Breast epithelium (tissue), 4 donors: ENCODE data around the gene OR52R1. TPM values are rescaled to one million over a fixed set of nuclear protein-coding genes. Genes with fewer than 3 reads are reported as not detected.

Experiments
- DNase-seq, 2 donors: peaks; one replicate each; pipeline ENCODE4 v3.0.0-alpha.2; 2019; ENCODE audit warnings: low spot score in 2 of 2
- H3K27ac ChIP-seq, 2 donors: fragments of 200-600 bp; sonication (generic) in 1 of 2; one replicate each; pipeline ENCODE4 v1.5.1; 2016 to 2019; ENCODE audit warnings: mild to moderate bottlenecking in 1 of 2
- H3K27me3 ChIP-seq, 2 donors: fragments of 200-600 bp; sonication (generic) in 1 of 2; one replicate each; pipeline versions ENCODE4 v1.5.1 to v1.6.0; 2017 to 2019; ENCODE audit warnings: control low read depth in 1 of 2, mild to moderate bottlenecking in 1 of 2
- H3K36me3 ChIP-seq: fragments of 200-600 bp; one replicate; pipeline ENCODE4 v1.5.1; 2019
- H3K4me1 ChIP-seq, 2 donors: fragments of 200-600 bp; sonication (generic); one replicate each; pipeline ENCODE4 v1.5.1; 2016 to 2019; ENCODE audit warnings: control low read depth in 1 of 2
- H3K4me3 ChIP-seq, 3 donors: fragments of 200-600 bp; sonication (generic); 1 replicate in 2 of 3; 2 replicates in 1 of 3; pipeline ENCODE4 v1.5.1; 2016 to 2019; ENCODE audit warnings: mild to moderate bottlenecking in 3 of 3, moderate library complexity in 2 of 3
- H3K9me3 ChIP-seq, 2 donors: fragments of 200-600 bp; sonication (generic) in 1 of 2; one replicate each; pipeline ENCODE4 v1.5.1; 2016 to 2019; ENCODE audit warnings: control low read depth in 1 of 2
- POLR2A ChIP-seq: fragments of 450-650 bp; IDR thresholded peaks from one replicate; pipeline ENCODE4 v1.6.1; 2016; ENCODE audit warnings: antibody characterized with exemption, mild to moderate bottlenecking, moderate library complexity
- POLR2AphosphoS5 ChIP-seq, 3 donors: sonication (generic); formaldehyde crosslinking; IDR thresholded peaks; one replicate each; pipeline ENCODE4 v1.6.1; 2017; ENCODE audit warnings: antibody characterized with exemption in 3 of 3
- intact Hi-C: fragments of 100-400 bp; cut with DNase I; formaldehyde crosslinking; loops from one replicate; pipeline ENCODE4 v1.15.1; 2023; ENCODE audit warnings: low total_unique reads
- total RNA-seq, 3 donors: library from RNA; depleted of rRNA; stranded (reverse); fragments of >200 nt; gene quantifications; one replicate each; pipeline ENCODE4 v1.1.0, GENCODE V29; 2016
- TF ChIP-seq, protein P1 (sequence below), 3 donors: fragments of 450-650 bp; IDR thresholded peaks; one replicate each; pipeline ENCODE4 v1.5.1; 2016 to 2017; ENCODE audit warnings: antibody characterized with exemption in 3 of 3, mild to moderate bottlenecking in 3 of 3, moderate library complexity in 3 of 3

OR52R1 gene
- total RNA-seq, result not detected

DNA sequence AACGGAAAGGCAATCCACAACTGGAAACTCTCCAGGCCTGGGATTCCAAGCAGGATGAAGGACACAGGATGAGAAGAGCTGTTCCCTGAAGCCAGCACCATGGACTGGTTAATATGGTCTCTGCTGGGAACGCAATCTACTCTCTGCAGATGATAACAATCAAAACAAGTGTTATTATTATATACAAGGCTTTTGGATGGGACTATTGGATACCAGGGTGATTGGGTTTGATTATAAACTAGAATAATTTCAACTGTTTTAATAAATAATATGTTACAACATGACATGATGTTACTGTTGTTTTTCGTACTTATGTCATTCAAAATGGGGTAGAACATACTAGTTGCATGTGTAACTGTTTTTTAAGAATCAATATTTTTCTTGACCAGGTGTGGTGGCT is at the start of gene OR52R1:
OR52R1 (minus strand) TSS at position 101 of the 400 bp plus-strand sequence; CDS start at position 101, 0 bp downstream.
- Histone ChIP-seq H3K36me3 (no peaks in the 10 kb centered on the region), H3K27ac (no peak within 1 kb of the TSS), H3K4me1 (no peaks in the 10 kb centered on the region), H3K4me3 (no peak within 1 kb of the TSS), H3K27me3 (no peaks in the 10 kb centered on the region), H3K9me3 (no peaks in the 10 kb centered on the region)
- intact Hi-C loops, result no loop called here
- no peak for TF ChIP-seq POLR2AphosphoS5 (IDR thresholded peaks at IDR 0.05)
- TF ChIP-seq POLR2A, result no peak
- DNase-seq, result no peak

DNA sequence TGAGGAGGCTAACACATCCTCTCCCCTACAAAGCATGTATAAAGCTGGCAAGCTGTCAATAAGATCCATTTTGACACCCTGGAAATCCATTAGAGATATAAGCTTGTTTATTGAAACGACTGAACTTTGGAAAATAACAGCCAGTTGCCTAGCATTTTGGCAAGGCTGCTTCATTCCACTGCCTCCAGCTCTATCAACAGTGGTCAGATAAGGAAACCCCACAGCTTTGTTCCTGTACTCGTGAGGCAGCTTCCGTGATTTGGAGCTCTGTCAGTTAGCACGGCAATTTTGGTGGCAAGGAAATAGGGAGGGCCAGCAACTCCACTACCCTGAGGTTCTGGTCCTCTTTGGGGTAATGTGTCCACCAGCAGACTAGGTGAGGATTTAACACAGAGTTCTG is 46.9 kb upstream of the OR52R1 start:
- no peak overlapping the region for H3K27ac ChIP-seq
- DNase-seq, result no peak
- H3K4me1 ChIP-seq, result no peaks in the 10 kb centered on the region
- intact Hi-C loops, result no loop called here
- H3K4me3 ChIP-seq, result no peak overlapping the region
- H3K9me3 ChIP-seq, result no peaks in the 10 kb centered on the region
- TF ChIP-seq, protein P1, sequence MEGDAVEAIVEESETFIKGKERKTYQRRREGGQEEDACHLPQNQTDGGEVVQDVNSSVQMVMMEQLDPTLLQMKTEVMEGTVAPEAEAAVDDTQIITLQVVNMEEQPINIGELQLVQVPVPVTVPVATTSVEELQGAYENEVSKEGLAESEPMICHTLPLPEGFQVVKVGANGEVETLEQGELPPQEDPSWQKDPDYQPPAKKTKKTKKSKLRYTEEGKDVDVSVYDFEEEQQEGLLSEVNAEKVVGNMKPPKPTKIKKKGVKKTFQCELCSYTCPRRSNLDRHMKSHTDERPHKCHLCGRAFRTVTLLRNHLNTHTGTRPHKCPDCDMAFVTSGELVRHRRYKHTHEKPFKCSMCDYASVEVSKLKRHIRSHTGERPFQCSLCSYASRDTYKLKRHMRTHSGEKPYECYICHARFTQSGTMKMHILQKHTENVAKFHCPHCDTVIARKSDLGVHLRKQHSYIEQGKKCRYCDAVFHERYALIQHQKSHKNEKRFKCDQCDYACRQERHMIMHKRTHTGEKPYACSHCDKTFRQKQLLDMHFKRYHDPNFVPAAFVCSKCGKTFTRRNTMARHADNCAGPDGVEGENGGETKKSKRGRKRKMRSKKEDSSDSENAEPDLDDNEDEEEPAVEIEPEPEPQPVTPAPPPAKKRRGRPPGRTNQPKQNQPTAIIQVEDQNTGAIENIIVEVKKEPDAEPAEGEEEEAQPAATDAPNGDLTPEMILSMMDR (IDR thresholded peaks at IDR 0.05), result no peak
- no peak for TF ChIP-seq POLR2A
- TF ChIP-seq POLR2AphosphoS5 (IDR thresholded peaks at IDR 0.05), result no peak
- peaks cover 0 to 3% of the 10 kb centered on the region in 2 donors for H3K27me3 ChIP-seq
- no peaks in the 10 kb centered on the region for H3K36me3 ChIP-seq

DNA sequence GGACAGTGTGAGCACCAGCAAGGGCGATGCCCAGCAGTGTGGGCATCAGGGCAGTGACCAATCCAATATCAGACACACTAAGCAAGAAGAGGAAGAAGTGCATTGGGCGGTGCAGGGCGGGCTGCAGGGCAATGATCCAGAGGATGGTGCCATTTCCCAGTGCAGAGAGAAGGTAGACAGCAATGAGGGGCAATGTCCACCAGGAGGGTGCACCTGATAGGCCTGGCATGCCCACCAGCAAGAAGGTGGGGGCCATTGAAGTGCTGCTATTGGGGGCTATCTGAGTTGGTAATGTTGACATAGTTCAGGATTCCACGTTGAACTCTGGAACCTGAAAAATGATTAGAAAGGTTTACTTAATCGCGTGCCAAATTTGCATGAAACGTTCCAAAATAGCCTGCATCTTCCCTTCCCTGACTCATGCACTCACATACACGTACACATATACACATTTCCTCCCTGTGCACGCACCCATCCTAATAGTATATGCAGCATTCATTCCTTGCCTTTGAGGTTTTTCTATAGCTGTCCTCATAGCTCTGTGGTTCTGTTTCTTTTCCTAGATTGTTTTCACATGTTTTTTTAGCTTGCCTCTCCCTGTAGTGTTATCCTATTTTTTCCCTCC is 44.8 kb upstream of the OR52R1 start, which contains the start of gene OR51S1:
OR51S1 (minus strand) TSS at position 301 of the 625 bp plus-strand sequence; CDS start at position 301, 0 bp downstream.
- no peaks in the 10 kb centered on the region for H3K4me1 ChIP-seq
- no peak within 1 kb of the TSS for H3K4me3 ChIP-seq
- no peak within 1 kb of the TSS for H3K27ac ChIP-seq
- TF ChIP-seq POLR2A (no peak), POLR2AphosphoS5 (IDR thresholded peaks at IDR 0.05) (no peak)
- TF ChIP-seq, protein P1 (IDR thresholded peaks at IDR 0.05), result no peak
- DNase-seq, result no peak
- intact Hi-C loops, result no loop called here
- peaks cover 0 to 3% of the 10 kb centered on the region in 2 donors for H3K27me3 ChIP-seq
- H3K9me3 ChIP-seq, result no peaks in the 10 kb centered on the region
- no peaks in the 10 kb centered on the region for H3K36me3 ChIP-seq

DNA sequence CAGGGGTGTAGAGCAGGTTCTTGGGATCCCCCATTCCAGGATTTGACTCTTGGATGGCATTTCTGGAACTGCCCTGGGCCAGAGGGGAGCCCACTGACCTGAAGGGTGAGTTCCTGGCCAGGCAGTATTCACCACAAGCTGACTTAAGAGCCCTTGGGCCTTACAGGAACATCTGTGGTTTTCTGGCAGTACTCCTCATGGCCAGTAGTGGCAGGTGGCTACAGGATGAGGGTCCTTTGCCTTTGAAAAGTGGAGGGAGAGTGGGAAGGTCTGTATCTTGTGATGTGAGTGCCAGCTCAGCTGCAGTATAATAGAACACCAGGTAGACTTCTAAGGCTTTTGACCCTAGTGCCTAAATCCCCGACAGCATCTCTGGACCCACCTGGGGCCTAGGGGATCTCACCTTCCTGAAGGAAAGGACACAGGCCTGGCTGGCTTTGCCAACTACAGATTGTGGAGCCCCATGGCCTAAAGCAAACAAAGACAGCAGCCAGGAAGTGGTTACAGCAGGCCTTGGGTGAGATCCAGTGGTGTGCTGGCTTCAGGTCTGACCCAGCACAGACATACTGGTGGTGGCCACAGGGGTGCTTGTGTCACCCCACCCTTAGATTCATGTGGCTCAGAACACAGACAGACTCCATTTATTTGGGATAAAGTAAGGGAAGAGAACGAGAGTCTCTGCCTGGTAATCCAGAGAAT is 35.8 kb upstream of the OR52R1 start:
- H3K4me1 ChIP-seq, result no peaks in the 10 kb centered on the region
- H3K27me3 ChIP-seq, result no peaks in the 10 kb centered on the region
- intact Hi-C loops, result no loop called here
- no peaks in the 10 kb centered on the region for H3K9me3 ChIP-seq
- DNase-seq, result no peak
- H3K27ac ChIP-seq, result no peak overlapping the region
- no peak overlapping the region for H3K4me3 ChIP-seq
- TF ChIP-seq POLR2A, result no peak
- H3K36me3 ChIP-seq, result no peaks in the 10 kb centered on the region

DNA sequence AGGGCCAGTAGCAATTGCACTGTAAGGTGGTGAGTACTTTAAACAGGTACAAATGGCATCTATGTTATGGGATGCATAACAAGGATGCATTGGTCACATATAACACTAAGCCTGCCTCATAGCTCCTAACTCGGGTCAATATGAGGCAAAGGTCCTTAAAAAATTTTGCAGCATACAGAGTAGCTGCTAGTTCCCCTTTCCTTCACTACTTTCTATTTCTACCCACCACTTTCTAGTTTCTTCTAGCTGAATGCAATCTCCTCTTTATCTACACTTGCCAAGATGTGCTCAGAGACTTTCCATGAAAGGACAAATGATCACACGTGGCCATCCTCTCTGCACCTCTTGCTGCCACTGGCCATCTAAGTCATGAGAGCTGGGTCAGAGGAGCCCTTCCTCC is 26.7 kb upstream of the OR52R1 start:
- H3K27me3 ChIP-seq, result no peaks in the 10 kb centered on the region
- no peak for TF ChIP-seq POLR2AphosphoS5 (IDR thresholded peaks at IDR 0.05)
- TF ChIP-seq, protein P1 (IDR thresholded peaks at IDR 0.05), result no peak
- TF ChIP-seq POLR2A, result no peak
- no peaks in the 10 kb centered on the region for H3K36me3 ChIP-seq
- H3K4me1 ChIP-seq, result no peaks in the 10 kb centered on the region
- H3K27ac ChIP-seq, result no peak overlapping the region
- intact Hi-C loops, result no loop called here
- no peaks in the 10 kb centered on the region for H3K9me3 ChIP-seq
- no peak overlapping the region for H3K4me3 ChIP-seq
- no peak for DNase-seq

DNA sequence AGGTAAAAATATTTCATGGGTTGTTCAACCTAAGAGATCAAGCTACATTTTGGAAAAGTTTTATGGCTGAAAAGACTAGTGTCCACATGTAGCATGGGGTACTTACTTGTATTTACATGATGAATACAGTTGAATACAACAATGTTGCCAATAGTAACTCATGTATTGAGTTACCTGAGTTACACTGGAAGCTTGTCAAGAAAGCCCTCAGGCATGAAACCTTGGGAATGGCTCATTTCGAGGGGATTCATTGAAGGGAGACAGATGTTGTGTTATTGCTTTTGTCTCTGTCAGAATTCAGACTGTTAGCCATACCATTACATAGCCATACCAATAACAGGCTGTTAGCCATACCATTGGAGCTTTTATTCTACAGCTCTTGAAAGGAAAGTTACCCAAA is 26.2 kb upstream of the OR52R1 start:
- TF ChIP-seq POLR2AphosphoS5 (IDR thresholded peaks at IDR 0.05), result no peak
- H3K27ac ChIP-seq, result no peak overlapping the region
- H3K36me3 ChIP-seq, result no peaks in the 10 kb centered on the region
- H3K27me3 ChIP-seq, result no peaks in the 10 kb centered on the region
- H3K4me1 ChIP-seq, result no peaks in the 10 kb centered on the region
- intact Hi-C loops, result no loop called here
- H3K9me3 ChIP-seq, result no peaks in the 10 kb centered on the region
- no peak overlapping the region for H3K4me3 ChIP-seq
- DNase-seq, result no peak
